Renal cortex interstitium (tissue), 15 donors: ENCODE measurements around the gene IQCF2. TPM values are rescaled to one million over a fixed set of nuclear protein-coding genes. Genes with fewer than 3 reads are reported as not detected.
"Not testable (repeated sequence)": the region's sequence is repeated elsewhere in the genome, so short reads cannot be mapped to it uniquely, and the experiment has no call there.

Experiments
- DNase-seq, 11 donors: peaks; one replicate each; pipeline ENCODE4 v3.0.0-alpha.2; 2013; ENCODE audit warnings: low read depth in 9 of 11, low spot score in 4 of 11; ENCODE audit errors: extremely low read depth in 1 of 11
- long read RNA-seq, 16 experiments: transcript quantifications; one replicate each; lab custom pipeline, GENCODE V29; 2026
- polyA plus RNA-seq, 3 donors: library from polyadenylated mRNA; unstranded; fragments of 120-200 nt; gene quantifications; one replicate each; pipeline ENCODE4 v1.2.1, GENCODE V29; 2013; ENCODE audit not compliant: insufficient read length in 3 of 3

Gene IQCF2
- polyA plus RNA-seq = not detected
- long read RNA-seq, donor 1 = 0 reads
- long read RNA-seq, donor 2 = 0 reads
- long read RNA-seq, donor 3 = 0 reads
- long read RNA-seq, donor 4 = 0 reads
- long read RNA-seq, donor 5 = 0 reads
- long read RNA-seq, donor 6 = 0 reads
- long read RNA-seq, donor 7 = 0 reads
- long read RNA-seq, donor 8 = 0 reads
- long read RNA-seq, donor 9 = 0 reads
- long read RNA-seq, donor 10 = 0 reads
- long read RNA-seq, donor 11 = 0 reads
- long read RNA-seq, donor 12 = 0 reads
- long read RNA-seq, donor 13 = 0 reads
- long read RNA-seq, donor 14 = 0 reads
- long read RNA-seq, donor 15 = 0 reads
- long read RNA-seq, donor 16 = 0 reads

DNA sequence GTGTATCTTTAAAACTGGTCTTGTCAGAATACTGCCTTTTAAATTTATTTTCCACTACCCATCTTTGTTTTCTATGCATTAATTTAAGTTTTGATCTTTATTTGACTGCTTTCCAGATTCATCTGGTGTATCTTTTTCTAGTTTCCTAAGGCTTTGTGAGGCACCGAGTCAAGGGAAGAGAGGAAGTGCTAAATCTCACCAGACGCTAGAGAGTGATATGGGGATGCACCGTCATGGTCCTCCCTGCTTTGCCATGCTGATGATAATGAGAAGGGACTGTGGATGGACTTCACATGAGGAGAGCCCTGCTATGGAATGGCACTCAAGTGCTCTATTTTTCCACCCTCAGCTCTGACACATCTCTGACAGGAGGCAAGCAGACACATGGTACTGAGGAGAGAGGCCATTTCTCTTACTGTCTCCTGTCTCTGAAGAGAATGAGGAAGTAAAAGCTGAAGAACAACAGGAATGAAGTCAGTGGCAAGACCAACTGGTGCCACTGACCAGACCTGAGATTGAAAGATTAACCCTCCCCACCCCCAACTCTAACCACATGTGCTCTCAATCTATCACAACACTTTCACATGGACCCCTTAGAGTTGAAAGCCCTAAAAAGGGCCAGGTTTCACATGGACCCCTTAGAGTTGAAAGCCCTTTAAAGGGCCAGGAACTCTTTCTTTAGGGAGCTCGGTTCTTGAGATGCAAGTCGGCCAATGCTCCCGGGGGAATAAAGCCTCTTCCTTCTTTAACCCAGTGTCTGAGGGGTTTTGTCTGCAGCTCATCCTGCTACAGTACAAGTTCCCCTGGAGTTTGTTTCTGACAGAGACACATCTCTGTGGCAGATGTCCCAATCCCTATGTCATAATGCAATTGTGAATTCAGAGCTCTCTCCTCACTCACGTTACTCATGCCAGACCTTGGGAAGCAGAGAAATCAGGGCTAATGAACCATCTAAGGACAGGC is at the start of gene IQCF2:
Gene IQCF2 (plus strand): TSS at position 913 of the 963 bp plus-strand sequence. CDS start 52 bp downstream, outside the sequence.
- DNase-seq = no peak

DNA sequence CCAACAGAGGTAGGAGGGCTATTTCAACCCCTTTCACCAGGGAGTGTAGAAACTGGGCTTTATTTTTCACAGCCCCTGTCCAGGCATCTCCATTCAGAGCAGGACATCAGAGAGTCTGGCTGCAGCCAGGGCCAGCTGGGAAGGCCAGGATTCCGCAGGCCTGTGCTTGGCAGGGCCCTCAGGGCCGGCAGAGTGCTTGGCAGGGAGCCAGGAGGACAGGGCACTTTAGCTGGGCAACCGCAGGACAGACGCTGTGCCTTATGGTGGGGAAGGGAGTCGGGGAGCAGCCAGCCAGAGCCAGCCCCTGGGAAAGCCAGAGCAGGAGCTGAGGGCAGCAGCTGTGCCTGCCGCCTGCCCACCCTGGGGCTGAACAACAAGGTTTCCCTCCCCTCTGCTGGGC is 47.9 kb upstream of the IQCF2 start:
- no peak for DNase-seq

DNA sequence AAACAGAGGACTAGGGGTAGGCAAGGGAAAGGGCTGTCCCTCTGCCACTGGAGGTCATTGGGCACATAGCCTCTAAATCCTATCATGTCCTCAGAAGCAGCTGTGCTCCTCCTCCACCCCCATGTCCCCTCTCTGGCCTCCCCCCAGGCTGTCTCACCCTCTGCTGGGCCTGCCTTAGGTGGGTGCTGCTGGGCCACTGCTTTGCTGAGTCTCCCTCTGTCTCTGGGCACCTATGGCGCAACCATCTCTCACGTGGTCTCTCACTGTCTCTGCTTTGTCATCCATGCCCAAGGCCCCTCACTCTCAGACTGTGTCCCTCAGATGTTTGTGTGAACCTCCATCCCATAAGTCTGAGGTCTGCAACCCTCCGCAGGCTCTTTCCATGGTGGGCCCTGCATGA is 47.4 kb upstream of the IQCF2 start:
- DNase-seq = no peak

DNA sequence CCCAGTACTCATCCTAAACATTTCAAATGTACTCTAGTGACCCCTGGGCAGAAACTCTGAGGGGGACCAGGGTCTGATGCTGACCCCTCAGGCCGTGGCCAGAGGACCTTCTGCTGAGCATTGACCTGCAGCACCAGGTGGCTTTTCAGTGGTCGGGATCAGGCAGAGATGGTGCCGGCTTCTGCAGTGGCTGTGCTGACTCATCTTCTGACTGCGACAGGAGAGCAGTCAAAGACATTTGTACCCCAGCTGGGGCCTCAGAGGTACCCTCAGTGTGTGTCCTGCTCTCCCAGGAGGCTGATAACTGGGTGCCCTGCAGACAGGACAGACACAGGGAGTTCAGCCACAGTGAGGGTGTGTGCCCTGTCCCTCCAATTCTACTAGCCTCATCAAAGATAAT is 45.8 kb upstream of the IQCF2 start:
- DNase-seq = no peak

DNA sequence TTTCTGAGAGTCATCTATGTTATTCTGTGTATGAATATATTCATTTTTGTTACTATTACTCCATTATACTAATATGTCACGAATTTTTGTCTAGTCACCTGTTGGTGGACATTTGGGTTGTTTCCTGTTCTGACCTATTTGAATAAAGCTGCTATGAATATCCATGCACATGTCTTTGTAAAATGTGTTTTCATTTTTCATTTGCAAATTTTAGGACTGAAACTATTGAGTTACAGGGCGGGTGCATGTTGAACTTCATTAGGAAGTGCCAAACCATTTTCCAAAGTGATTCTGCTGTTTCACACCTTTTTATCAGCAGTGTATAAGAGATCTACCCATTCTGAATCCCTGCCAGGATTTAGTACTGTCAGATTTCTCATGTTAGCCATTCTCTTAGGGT is 44.7 kb upstream of the IQCF2 start:
- no peak for DNase-seq

DNA sequence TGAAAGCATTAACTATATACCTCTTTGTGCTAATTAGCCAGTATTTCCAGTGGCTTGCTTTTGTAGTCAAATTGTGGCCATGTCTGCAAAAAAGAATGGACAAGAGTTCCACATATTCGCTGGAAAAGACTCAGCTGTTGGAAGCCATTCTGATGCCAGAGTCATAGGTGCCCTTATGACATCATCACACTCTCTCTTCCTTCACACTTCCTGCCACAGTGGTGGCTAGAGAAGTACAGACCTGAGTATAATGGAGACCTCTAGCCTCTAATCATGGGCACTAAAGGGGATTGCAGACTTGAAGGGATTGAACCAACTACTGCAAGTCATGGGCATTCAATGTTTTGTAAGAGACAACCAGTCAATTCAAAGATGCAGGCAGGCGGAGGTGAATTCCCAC is 44.0 kb upstream of the IQCF2 start:
- no peak for DNase-seq

DNA sequence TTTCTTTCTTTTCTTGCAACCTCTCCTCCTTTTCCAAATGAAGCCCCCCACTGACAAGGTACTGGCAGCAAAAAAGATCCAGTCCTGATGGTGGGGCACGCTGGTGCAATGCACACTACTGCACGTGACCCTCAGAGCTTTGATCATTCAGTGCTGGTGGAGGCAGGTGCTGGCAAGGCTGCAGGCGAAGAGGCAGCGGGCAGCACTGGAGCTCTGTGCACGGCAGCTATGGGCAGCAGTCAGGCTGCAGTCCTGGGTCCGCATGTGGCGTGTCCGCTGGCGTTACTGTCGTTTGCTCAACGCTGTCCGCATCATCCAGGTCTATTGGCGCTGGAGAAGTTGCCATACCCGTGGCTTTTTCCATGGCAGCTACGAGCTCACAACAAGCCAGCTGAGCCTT is 42.3 kb upstream of the IQCF2 start:
- DNase-seq = no peak

DNA sequence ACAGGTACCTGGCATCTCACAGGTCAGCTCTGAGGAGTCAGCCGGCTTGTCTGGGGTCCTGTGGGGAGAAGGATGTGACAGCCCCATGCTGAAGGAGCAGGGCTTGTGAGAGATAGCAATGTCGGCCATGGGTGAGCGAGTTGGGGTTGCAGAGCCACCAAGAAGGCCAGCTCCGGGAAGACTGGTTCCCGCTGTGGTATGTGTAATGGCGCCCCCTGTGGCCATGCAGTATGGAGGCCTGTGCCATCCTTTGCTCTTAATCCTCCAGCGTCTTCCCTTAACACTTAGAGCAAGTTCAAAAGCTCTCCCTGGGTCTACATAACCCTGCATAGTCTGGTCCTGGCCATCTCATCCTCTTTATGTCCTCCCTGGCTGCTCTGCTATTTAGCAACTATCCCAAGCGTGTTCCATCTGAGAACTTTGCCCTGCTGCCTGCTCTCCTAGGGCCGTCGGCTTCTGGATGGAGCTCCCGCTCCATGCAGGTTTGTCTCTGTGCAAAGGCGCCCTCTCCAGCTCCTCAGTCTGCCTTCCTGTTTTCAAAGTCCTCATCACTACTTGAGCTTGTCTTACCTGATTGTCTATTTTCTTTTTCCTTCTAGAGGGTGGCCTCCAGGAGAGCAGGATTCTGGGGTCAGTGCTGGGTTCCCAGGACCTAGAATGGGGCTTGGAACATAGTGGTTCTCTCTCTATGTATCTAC is 41.6 kb upstream of the IQCF2 start:
- DNase-seq = no peak

DNA sequence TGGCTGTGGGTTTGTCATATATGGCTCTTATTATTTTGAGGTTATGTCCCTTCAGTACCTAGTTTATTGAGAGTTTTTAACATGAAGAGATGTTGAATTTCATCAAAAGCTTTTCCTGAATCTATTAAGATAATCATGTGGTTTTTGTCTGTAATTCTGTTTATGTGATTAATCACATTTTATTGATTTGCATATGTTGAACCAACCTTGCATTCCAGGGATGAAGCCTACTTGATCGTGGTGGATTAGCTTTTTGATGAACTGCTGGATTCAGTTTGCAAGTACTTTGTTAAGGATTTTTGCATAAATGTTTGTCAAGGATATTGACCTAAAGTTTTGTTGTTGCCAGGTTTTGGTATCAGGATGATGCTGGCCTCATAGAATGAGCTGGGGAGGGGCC is 33.1 kb upstream of the IQCF2 start:
- no peak for DNase-seq

DNA sequence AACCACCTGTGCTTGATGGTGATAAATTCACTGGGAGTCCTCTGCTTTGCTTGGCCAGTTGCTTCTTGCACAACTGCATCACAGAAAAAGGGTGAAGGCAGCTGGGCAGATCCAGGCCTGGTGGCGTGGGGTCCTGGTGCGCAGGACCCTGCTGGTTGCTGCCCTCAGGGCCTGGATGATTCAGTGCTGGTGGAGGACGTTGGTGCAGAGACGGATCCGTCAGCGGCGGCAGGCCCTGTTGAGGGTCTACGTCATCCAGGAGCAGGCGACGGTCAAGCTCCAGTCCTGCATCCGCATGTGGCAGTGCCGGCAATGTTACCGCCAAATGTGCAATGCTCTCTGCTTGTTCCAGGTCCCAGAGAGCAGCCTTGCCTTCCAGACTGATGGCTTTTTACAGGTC is 31.1 kb upstream of the IQCF2 start:
- DNase-seq = no peak

DNA sequence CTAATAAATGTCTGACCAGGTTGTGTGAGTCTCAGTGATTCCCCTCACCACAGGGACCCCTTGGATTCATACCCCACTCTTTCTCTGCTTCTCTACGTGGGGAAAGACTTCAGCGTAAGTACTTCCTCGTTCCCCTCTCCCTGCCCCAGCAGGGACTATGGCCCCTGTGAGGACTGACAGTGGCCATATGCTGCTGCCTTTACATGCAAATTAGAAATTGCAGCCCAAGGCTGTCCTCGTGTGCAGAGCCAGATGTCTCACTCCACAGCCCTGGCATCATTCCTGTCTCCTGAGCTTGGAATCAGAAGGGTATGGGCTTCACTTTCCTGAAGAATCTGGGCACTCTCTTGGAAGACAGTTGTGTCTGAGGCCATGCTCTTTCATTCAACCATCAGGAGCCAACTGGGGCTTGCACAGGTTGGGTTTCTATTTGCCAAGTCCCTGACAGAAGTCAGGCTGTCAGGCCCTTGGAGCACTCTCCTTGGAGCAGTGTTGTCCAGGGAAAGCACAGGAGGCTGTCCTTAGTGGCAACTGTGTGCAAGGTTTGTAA is 30.5 kb upstream of the IQCF2 start:
- no peak for DNase-seq

DNA sequence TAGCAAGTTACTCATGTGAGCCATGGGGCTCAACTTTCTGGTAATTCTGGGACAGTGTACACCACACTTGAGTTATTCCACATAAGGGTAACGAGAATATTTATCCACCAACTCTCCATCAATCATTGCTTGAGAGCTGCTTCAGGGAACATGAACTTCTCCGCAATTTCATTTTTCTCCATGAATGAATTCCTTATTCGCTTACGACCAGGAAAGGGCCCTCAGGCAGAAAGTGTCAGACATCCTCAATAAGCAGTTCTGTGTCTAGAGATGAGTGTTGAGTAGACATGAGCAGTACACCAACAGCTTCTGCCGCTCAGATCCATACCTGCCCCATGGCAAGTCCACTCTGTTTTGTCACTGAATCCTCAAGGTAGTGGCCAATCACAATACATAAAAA is 24.8 kb upstream of the IQCF2 start:
- DNase-seq = no peak

DNA sequence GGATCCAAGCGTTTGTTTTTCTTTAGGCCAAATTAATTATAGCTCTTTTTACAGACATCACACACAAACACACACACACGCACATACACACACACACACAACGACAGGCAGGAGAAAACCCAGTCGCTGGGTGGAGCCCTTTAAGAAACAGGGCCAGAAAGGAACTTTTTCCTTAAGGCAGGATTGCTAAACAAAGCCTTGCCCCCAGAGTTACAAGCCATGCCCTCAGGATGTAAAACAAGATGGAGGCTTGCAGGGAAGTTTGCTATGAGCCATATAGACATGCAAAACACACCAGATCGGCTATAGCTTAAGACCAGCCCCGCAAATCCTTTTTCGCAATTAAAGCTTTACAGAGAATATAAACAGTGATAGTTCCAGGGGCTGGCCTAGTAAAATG is 16.3 kb upstream of the IQCF2 start:
- DNase-seq = no peak

DNA sequence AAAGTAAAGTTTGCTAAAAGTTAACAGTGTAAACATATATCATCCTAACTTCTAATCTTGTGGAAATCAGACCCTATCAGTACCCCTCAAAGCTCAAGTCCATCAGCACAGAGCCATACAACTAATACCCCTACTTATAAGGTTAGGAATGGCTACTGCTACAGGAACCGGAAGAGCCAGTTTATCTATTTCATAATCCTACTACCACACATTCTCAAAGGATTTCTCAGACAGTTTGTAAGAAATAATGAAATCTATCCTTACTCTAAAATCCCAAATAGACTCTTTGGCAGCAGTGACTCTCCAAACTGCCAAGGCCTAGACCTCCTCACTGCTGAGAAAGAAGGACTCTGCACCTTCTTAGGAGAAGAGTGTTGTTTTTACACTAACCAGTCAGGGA is 6.0 kb upstream of the IQCF2 start:
- not testable (repeated sequence) for DNase-seq

DNA sequence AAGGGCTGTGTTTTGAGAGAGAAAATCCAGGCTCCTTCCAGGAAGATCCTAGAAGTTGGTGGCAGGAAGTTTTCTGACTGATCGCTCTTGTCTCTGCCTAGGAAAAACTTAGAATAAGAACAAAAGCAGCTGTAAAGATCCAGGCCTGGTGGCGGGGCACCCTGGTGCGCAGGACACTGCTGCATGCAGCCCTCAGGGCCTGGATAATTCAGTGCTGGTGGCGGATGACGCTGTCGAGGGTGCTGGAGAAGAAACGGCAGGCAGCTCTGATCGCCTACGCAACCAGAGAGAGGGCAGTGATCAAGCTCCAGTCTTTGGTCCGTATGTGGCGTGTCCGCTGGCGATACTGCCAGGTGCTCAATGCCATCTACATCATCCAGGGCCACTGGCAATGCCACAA is 1.5 kb downstream of the IQCF2 start:
- DNase-seq = no peak

DNA sequence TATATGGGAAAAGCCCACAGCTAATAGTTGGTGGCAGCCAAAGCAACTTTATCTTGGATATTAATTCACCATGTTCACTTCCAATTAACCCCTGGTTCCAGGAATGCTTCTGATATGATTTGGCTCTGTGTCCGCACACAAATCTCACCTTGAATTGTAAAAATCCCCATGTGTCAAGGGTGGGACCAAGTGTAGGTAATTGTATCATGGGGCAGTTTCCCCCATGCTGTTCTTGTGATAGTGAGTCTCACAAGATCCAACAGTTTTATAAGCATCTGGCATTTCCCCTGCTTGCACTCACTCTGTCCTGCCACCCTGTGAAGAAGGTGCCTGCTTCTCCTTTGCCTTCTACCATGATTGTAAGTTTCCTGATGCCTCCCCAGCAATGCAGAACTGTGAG is 7.5 kb downstream of the IQCF2 start:
- not testable (repeated sequence) for DNase-seq

DNA sequence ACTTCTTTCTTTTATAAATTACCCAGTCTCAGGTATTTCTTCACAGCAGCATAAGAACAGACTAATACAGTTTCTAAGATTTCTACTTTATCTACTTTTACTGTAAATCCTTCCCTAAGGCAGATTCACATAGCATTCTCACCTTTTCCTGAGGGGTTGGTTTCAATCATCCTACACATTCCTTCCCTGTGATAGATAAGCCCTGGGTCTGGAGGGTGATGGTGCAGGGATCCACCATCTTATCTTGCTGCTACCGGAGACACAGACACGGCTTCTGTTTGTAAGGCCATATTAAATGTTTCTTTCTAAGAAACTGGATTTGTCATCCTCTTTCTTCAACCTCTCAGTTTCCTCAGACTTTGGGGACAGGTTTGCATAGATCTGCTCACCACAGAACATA is 7.9 kb downstream of the IQCF2 start:
- DNase-seq = no peak

DNA sequence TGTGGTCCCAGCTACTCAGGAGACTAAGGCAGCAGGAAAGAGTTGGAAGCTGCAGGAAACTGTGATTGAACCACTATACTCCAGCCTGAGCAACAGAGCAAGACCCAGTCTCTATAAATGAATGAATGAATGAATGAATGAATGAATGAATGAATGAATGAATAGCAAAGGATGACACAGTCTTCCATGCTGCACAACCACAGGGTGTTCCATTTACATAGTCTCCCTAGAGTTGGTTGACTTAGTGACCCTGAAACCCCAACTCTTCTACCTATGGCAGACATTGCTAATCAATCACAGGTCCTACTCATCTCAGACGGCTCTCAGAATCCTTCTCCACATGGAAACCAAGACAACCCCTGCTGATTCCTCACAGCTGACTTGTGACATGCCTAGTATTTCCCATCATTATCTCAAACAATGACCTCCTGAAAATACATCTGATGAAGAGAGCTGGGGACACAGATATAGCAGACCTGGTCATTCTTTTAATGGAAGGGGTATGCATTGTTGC is 11.9 kb downstream of the IQCF2 start:
- no peak for DNase-seq

DNA sequence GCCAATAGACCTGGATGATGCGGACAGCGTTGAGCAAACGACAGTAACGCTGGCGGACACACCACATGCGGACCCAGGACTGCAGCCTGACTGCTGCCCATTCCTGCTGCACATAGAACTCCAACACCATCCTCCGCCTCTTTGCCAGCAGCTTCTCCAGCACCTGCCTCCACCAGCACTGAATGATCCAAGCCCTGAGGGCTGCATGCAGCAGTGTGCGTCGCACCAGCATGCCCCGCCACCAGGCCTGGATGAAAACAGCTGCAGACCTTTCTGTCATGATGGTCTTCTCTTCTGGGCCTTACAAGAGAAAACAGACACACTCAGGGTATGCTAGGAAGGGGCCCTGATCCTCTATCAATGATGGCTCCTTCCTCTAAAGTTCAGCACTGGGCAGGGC is 12.5 kb downstream of the IQCF2 start:
- DNase-seq = no peak
